NK-92 treated with Interleukin-12 subunit alpha and Interleukin-12 subunit beta, amount 100 ng/mL, for 24 hours (cell line): Measurements from ENCODE around the gene LCK.
"Not testable (repeated sequence)": the region's sequence is repeated elsewhere in the genome, so short reads cannot be mapped to it uniquely, and the experiment has no call there.

Source experiments
- DNase-seq: peaks from one replicate; lab custom pipeline; 2025; lab: John Stamatoyannopoulos, UW

Gene LCK

GRCh38 chr1:32240140-32240951, 10.7 kb upstream of the LCK start:
- DNase-seq = no peak

GRCh38 chr1:32241001-32241763, 9.9 kb upstream of the LCK start:
- DNase-seq = no peak

- no peak for DNase-seq
Observed at GRCh38 chr1:32242341-32242851, 8.7 kb upstream of the LCK start.

GRCh38 chr1:32246888-32247273, 4.2 kb upstream of the LCK start, which contains the start of gene FAM167B:
Gene FAM167B, plus strand, starts transcription at chr1:32247222. Its CDS starts 200 bp downstream, at chr1:32247422.
- DNase-seq = no peak

- no peak for DNase-seq
Observed at GRCh38 chr1:32247452-32247851, 3.6 kb upstream of the LCK start.

- no peak for DNase-seq
Observed at GRCh38 chr1:32247983-32248889, 2.8 kb upstream of the LCK start.

GRCh38 chr1:32249831-32250525, 1.1 kb upstream of the LCK start:
- peak; percentile 84 for DNase-seq

- DNase-seq = no peak
Observed at GRCh38 chr1:32255072-32256071, 4.3 kb downstream of the LCK start.

- DNase-seq = no peak
Observed at GRCh38 chr1:32256473-32257226, 5.6 kb downstream of the LCK start.

- no peak for DNase-seq
Observed at GRCh38 chr1:32257227-32257508, 6.1 kb downstream of the LCK start.

- DNase-seq = not testable (repeated sequence)
Observed at GRCh38 chr1:32263236-32263593, 12.2 kb downstream of the LCK start.

- DNase-seq = no peak
Observed at GRCh38 chr1:32263744-32264143, 12.7 kb downstream of the LCK start.

- no peak for DNase-seq
Observed at GRCh38 chr1:32265846-32266245, 14.8 kb downstream of the LCK start.

- DNase-seq = no peak
Observed at GRCh38 chr1:32266921-32267591, 16.0 kb downstream of the LCK start.

GRCh38 chr1:32269744-32270143, 18.7 kb downstream of the LCK start:
- no peak for DNase-seq

- no peak for DNase-seq
Observed at GRCh38 chr1:32272557-32273390, 21.7 kb downstream of the LCK start.

- peak; percentile 49 for DNase-seq
Observed at GRCh38 chr1:32273391-32274208, 22.5 kb downstream of the LCK start.
